ENCODE measurements around the gene HVCN1. TPM values are rescaled to one million over a fixed set of nuclear protein-coding genes. Genes with fewer than 3 reads are reported as not detected.

HVCN1 gene
- total and polyA plus RNA-seq, 2 experiments from 2014 or later = 3.0 to 4.1 TPM

GRCh38 chr12:110680032-110680431 lies 8.9 kb downstream of the HVCN1 start:
- Histone ChIP-seq H3K9me2 (ENCODE audit: insufficient read depth) (no peaks in the 10 kb centered on the region), H4K20me1 (ENCODE audit: insufficient read depth) (no peaks in the 10 kb centered on the region), H3K4me1 (ENCODE audit: insufficient read depth) (no peaks in the 10 kb centered on the region), H3K9ac (no peak overlapping the region), H2AFZ (no peak overlapping the region), H3K4me2 (ENCODE audit: unreplicated experiment) (no peak overlapping the region), H3K9me3 (ENCODE audit: low read depth) (no peaks in the 10 kb centered on the region), H3K27ac (no peak overlapping the region), H3K4me3 (no peak overlapping the region), H3K36me3 (ENCODE audit: low read depth) (no peaks in the 10 kb centered on the region), H3F3A (ENCODE audit: insufficient read depth) (no peaks in the 10 kb centered on the region), H3K27me3 (replicated peaks; ENCODE audit: insufficient read depth) (no peaks in the 10 kb centered on the region), H3K79me2 (ENCODE audit: insufficient read depth) (no peaks in the 10 kb centered on the region)
- in situ Hi-C loops (cut with MboI) = no loop called here
- TF ChIP-seq EZH2 (IDR thresholded peaks at IDR 0.05; ENCODE audit: insufficient read depth, poor library complexity, severe bottlenecking) (no peak), EZH2phosphoT487 (IDR thresholded peaks at IDR 0.05; ENCODE audit: insufficient read depth, low read depth) (no peak)
- DNase-seq = no peak
- 22 to 32% methylated on average over 1 of the region's 1 CpG for WGBS, 2 experiments (ENCODE audit: low coverage in 1 of 2, low lambda C conversion rate in 2 of 2, missing lambda C conversion rate in 2 of 2)

- Histone ChIP-seq H3K27me3 (replicated peaks; ENCODE audit: insufficient read depth) (no peaks in the 10 kb centered on the region), H3K4me3 (no peak overlapping the region), H4K20me1 (ENCODE audit: insufficient read depth) (no peaks in the 10 kb centered on the region), H2AFZ (no peak overlapping the region), H3K79me2 (ENCODE audit: insufficient read depth) (no peaks in the 10 kb centered on the region), H3K36me3 (ENCODE audit: low read depth) (no peaks in the 10 kb centered on the region), H3K4me1 (ENCODE audit: insufficient read depth) (no peaks in the 10 kb centered on the region), H3K9me3 (ENCODE audit: low read depth) (no peaks in the 10 kb centered on the region), H3F3A (ENCODE audit: insufficient read depth) (no peaks in the 10 kb centered on the region), H3K27ac (no peak overlapping the region), H3K9me2 (ENCODE audit: insufficient read depth) (no peaks in the 10 kb centered on the region), H3K9ac (no peak overlapping the region), H3K4me2 (ENCODE audit: unreplicated experiment) (no peak overlapping the region)
- WGBS, 2 experiments (ENCODE audit: low coverage in 1 of 2, low lambda C conversion rate in 2 of 2, missing lambda C conversion rate in 2 of 2) = 88 to 89% methylated on average over 12 of the region's 12 CpGs
- no peak for DNase-seq
- in situ Hi-C loops (cut with MboI) = no loop called here
- TF ChIP-seq EZH2 (IDR thresholded peaks at IDR 0.05; ENCODE audit: insufficient read depth, poor library complexity, severe bottlenecking) (no peak), EZH2phosphoT487 (IDR thresholded peaks at IDR 0.05; ENCODE audit: insufficient read depth, low read depth) (no peak)
Observed at GRCh38 chr12:110679201-110679600, 9.7 kb downstream of the HVCN1 start.

- no peak for TF ChIP-seq EZH2 (IDR thresholded peaks at IDR 0.05; ENCODE audit: insufficient read depth, poor library complexity, severe bottlenecking)
- no peak for TF ChIP-seq EZH2phosphoT487 (IDR thresholded peaks at IDR 0.05; ENCODE audit: insufficient read depth, low read depth)
- Histone ChIP-seq H3K9me3 (ENCODE audit: low read depth) (no peaks in the 10 kb centered on the region), H3K4me2 (ENCODE audit: unreplicated experiment) (no peak overlapping the region), H3K9me2 (ENCODE audit: insufficient read depth) (no peaks in the 10 kb centered on the region), H3K4me3 (no peak overlapping the region), H3K79me2 (ENCODE audit: insufficient read depth) (no peaks in the 10 kb centered on the region), H2AFZ (no peak overlapping the region), H3K4me1 (ENCODE audit: insufficient read depth) (no peaks in the 10 kb centered on the region), H4K20me1 (ENCODE audit: insufficient read depth) (no peaks in the 10 kb centered on the region), H3K27ac (no peak overlapping the region), H3K36me3 (ENCODE audit: low read depth) (no peaks in the 10 kb centered on the region), H3K9ac (no peak overlapping the region), H3K27me3 (replicated peaks; ENCODE audit: insufficient read depth) (no peaks in the 10 kb centered on the region), H3F3A (ENCODE audit: insufficient read depth) (no peaks in the 10 kb centered on the region)
- DNase-seq = no peak
- WGBS, 2 experiments (ENCODE audit: low coverage in 1 of 2, low lambda C conversion rate in 2 of 2, missing lambda C conversion rate in 2 of 2) = 76 to 81% methylated on average over 4 of the region's 4 CpGs
- in situ Hi-C loops (cut with MboI) = no loop called here
Observed at GRCh38 chr12:110677982-110678381, 10.9 kb downstream of the HVCN1 start.

GRCh38 chr12:110677206-110677911 lies 11.6 kb downstream of the HVCN1 start:
- no peaks in the 10 kb centered on the region for H3K36me3 ChIP-seq (ENCODE audit: low read depth)
- WGBS, 2 experiments (ENCODE audit: low coverage in 1 of 2, low lambda C conversion rate in 2 of 2, missing lambda C conversion rate in 2 of 2) = 88 to 92% methylated on average over 5 of the region's 5 CpGs
- no peak for DNase-seq

More at GRCh38 chr12:110677206-110677911, 11.6 kb downstream of the HVCN1 start:
- Histone ChIP-seq H2AFZ (no peak overlapping the region), H3K9me2 (ENCODE audit: insufficient read depth) (no peaks in the 10 kb centered on the region), H3K4me1 (ENCODE audit: insufficient read depth) (no peaks in the 10 kb centered on the region), H3K4me3 (no peak overlapping the region), H3K27me3 (replicated peaks; ENCODE audit: insufficient read depth) (no peaks in the 10 kb centered on the region), H3K27ac (no peak overlapping the region), H4K20me1 (ENCODE audit: insufficient read depth) (no peaks in the 10 kb centered on the region), H3K9me3 (ENCODE audit: low read depth) (no peaks in the 10 kb centered on the region), H3K4me2 (ENCODE audit: unreplicated experiment) (no peak overlapping the region), H3K9ac (no peak overlapping the region), H3F3A (ENCODE audit: insufficient read depth) (no peaks in the 10 kb centered on the region), H3K79me2 (ENCODE audit: insufficient read depth) (no peaks in the 10 kb centered on the region)
- in situ Hi-C loops (cut with MboI) = no loop called here
- no peak for TF ChIP-seq EZH2 (IDR thresholded peaks at IDR 0.05; ENCODE audit: insufficient read depth, poor library complexity, severe bottlenecking)
- TF ChIP-seq EZH2phosphoT487 (IDR thresholded peaks at IDR 0.05; ENCODE audit: insufficient read depth, low read depth) = no peak

All from GM23248 (cell line).